HCT116 (cell line): ENCODE measurements around the gene DNPH1. TPM values are rescaled to one million over a fixed set of nuclear protein-coding genes. Genes with fewer than 3 reads are reported as not detected.

Experiments used
- ATAC-seq: fragments of 200-7000 bp; cut with Tn5 transposase; 2 replicates; pipeline ENCODE4 v1.9.1; 2020; ENCODE audit warnings: mild to moderate bottlenecking, moderate library complexity
- BruUV-seq: library from RNA; stranded (reverse); fragments of 400-500 nt; replicated peaks from 2 replicates; lab custom pipeline; 2021; lab: Mats Ljungman, UMichigan
- CTCF ChIA-PET: fragments of 300-600 bp; sonication (Branson Sonifier 250); formaldehyde crosslinking; loops from one replicate; lab custom pipeline; 2021; ENCODE audit warnings: antibody characterized with exemption; lab: Charles Lee
- POLR2A ChIA-PET: fragments of 300-600, 350-600 bp; sonication (Branson Sonifier 250); formaldehyde crosslinking; loops from one replicate; lab custom pipeline; 2021; ENCODE audit warnings: antibody characterized with exemption; lab: Charles Lee
- RAD21 ChIA-PET, 2 experiments: fragments of 300-600 bp; sonication (Branson Sonifier 250); formaldehyde crosslinking; loops; one replicate each; lab custom pipeline; 2023; ENCODE audit warnings: low total read pairs in 2 of 2; ENCODE audit not compliant: uncharacterized antibody in 2 of 2, unreplicated experiment in 2 of 2, low non-redundant PET in 1 of 2; lab: Charles Lee
- DNase-seq: peaks from one replicate; pipeline ENCODE4 v3.0.0-alpha.2; 2010; ENCODE audit warnings: low read depth, low spot score
- H2AFZ ChIP-seq: fragments of 200-600 bp; shearing (Covaris generic), sonication (generic); 2 replicates; pipeline ENCODE4 v1.6.1; 2017; ENCODE audit warnings: low read depth, mixed run types, mixed read lengths, antibody characterized with exemption, low read length; ENCODE audit not compliant: poor library complexity, severe bottlenecking
- H3K27ac ChIP-seq: 2 replicates; pipeline ENCODE4 v1.5.1; 2012; ENCODE audit warnings: low read depth, low read length
- H3K27me3 ChIP-seq: fragments of 200-600 bp; sonication (generic); 2 replicates; pipeline ENCODE4 v1.6.1; 2016; ENCODE audit warnings: mixed run types, low read length, mixed read lengths; ENCODE audit not compliant: insufficient read depth
- H3K36me3 ChIP-seq, 2 experiments: fragments of 200-500 bp in 1 of 2; fragments of 200-600 bp in 1 of 2; sonication (Bioruptor generic) in 1 of 2; sonication (generic) in 1 of 2; 2 replicates each; pipeline versions ENCODE4 v1.5.1 to v1.6.1; 2014 to 2016; ENCODE audit warnings: low read length in 2 of 2, inconsistent platforms in 1 of 2, mixed read lengths in 1 of 2, mixed run types in 1 of 2; ENCODE audit not compliant: insufficient read depth in 2 of 2, control insufficient read depth in 1 of 2
- H3K4me1 ChIP-seq, 2 experiments: fragments of 200-600 bp in 1 of 2; sonication (generic) in 1 of 2; 2 replicates each; pipeline versions ENCODE4 v1.5.1 to v1.6.1; 2012 to 2017; ENCODE audit warnings: low read length in 2 of 2, inconsistent platforms in 1 of 2, mild to moderate bottlenecking in 1 of 2, mixed read lengths in 1 of 2, mixed run types in 1 of 2, moderate library complexity in 1 of 2; ENCODE audit not compliant: insufficient read depth in 2 of 2, control insufficient read depth in 1 of 2
- H3K4me2 ChIP-seq: fragments of 200-600 bp; sonication (generic); 2 replicates; pipeline ENCODE4 v1.6.1; 2017; ENCODE audit warnings: mixed run types, low read length, mixed read lengths
- H3K4me3 ChIP-seq, 2 experiments: fragments of 200-600 bp in 1 of 2; sonication (generic) in 1 of 2; replicated peaks in 1 of 2; 2 replicates each; pipeline ENCODE4 v1.5.1; 2011 to 2016; ENCODE audit warnings: low read length in 2 of 2, control low read depth in 1 of 2, low read depth in 1 of 2, mild to moderate bottlenecking in 1 of 2, mixed read lengths in 1 of 2, mixed run types in 1 of 2
- H3K79me2 ChIP-seq: fragments of 200-600 bp; sonication (generic); 2 replicates; pipeline ENCODE4 v1.6.1; 2017; ENCODE audit warnings: mild to moderate bottlenecking, mixed run types, low read length, moderate library complexity, mixed read lengths; ENCODE audit not compliant: insufficient read depth
- H3K9ac ChIP-seq: fragments of 200-600 bp; sonication (generic); 2 replicates; pipeline ENCODE4 v1.6.1; 2016; ENCODE audit warnings: low read length, mixed read lengths
- H3K9me2 ChIP-seq: fragments of 200-600 bp; sonication (generic), shearing (Covaris generic); 2 replicates; pipeline ENCODE4 v1.6.1; 2017; ENCODE audit warnings: mixed run types, mild to moderate bottlenecking, moderate library complexity; ENCODE audit not compliant: insufficient read depth
- H3K9me3 ChIP-seq, 2 experiments: fragments of 200-500 bp in 1 of 2; fragments of 200-600 bp in 1 of 2; sonication (Bioruptor generic) in 1 of 2; sonication (generic) in 1 of 2; 2 replicates each; pipeline ENCODE4 v1.6.1; 2014 to 2017; ENCODE audit warnings: low read length in 2 of 2, mixed read lengths in 2 of 2, inconsistent platforms in 1 of 2, low read depth in 1 of 2, mild to moderate bottlenecking in 1 of 2, mixed run types in 1 of 2, moderate library complexity in 1 of 2; ENCODE audit not compliant: control insufficient read depth in 1 of 2, insufficient read depth in 1 of 2
- H4K20me1 ChIP-seq: fragments of 200-600 bp; sonication (generic), shearing (Covaris generic); 2 replicates; pipeline ENCODE4 v1.6.1; 2017; ENCODE audit warnings: mixed run types, mild to moderate bottlenecking, moderate library complexity; ENCODE audit not compliant: insufficient read depth
- ELF1 ChIP-seq: IDR thresholded peaks from 2 replicates; pipeline ENCODE4 v1.6.1; 2012; ENCODE audit warnings: low read depth, borderline replicate concordance
- EZH2phosphoT487 ChIP-seq: fragments of 200-600 bp; IDR thresholded peaks from 2 replicates; pipeline ENCODE4 v1.6.1; 2018; ENCODE audit warnings: antibody characterized with exemption, borderline replicate concordance
- FOSL1 ChIP-seq: IDR thresholded peaks from 2 replicates; pipeline ENCODE4 v1.6.1; 2012; ENCODE audit warnings: low read depth
- MAX ChIP-seq: IDR thresholded peaks from 2 replicates; pipeline ENCODE4 v1.6.1; 2012
- REST ChIP-seq: IDR thresholded peaks from 2 replicates; pipeline ENCODE4 v1.6.1; 2012; ENCODE audit warnings: low read depth
- SP1 ChIP-seq: IDR thresholded peaks from 2 replicates; pipeline ENCODE4 v1.6.1; 2012; ENCODE audit warnings: low read depth
- TCF7L2 ChIP-seq: IDR thresholded peaks from 2 replicates; pipeline ENCODE4 v1.7.0; 2011; ENCODE audit warnings: borderline replicate concordance, inconsistent platforms; ENCODE audit not compliant: insufficient read depth, insufficient read length; ENCODE audit errors: extremely low read depth
- YY1 ChIP-seq: IDR thresholded peaks from 2 replicates; pipeline ENCODE4 v1.6.1; 2011; ENCODE audit warnings: low read length, low read depth, moderate library complexity, mild to moderate bottlenecking; ENCODE audit not compliant: insufficient replicate concordance; ENCODE audit errors: extremely low read depth
- ZBTB33 ChIP-seq: IDR thresholded peaks from 2 replicates; pipeline ENCODE4 v1.6.1; 2011; ENCODE audit warnings: mild to moderate bottlenecking, low read length, moderate library complexity; ENCODE audit not compliant: insufficient replicate concordance; ENCODE audit errors: extremely low read depth
- ZFX ChIP-seq: fragments of 450-650 bp; IDR thresholded peaks from 2 replicates; pipeline ENCODE4 v1.6.1; 2017
- intact Hi-C: fragments of 100-400 bp; cut with micrococcal nuclease; formaldehyde crosslinking; loops from 2 replicates; pipeline ENCODE4 v1.10.0; 2022
- total RNA-seq: library from RNA; stranded (reverse); gene quantifications from one replicate; pipeline ENCODE4 v1.2.1, GENCODE V29; 2021; ENCODE audit not compliant: unreplicated experiment
- TF ChIP-seq, protein P1 (sequence below): IDR thresholded peaks from 2 replicates; pipeline ENCODE4 v1.6.1; 2012

Gene DNPH1
- total RNA-seq, 1 experiment from 2014 or later: 117 TPM

GRCh38 chr6:43226192-43226851 is 3.0 kb downstream of the DNPH1 start:
- H3K27me3 ChIP-seq: no peaks in the 10 kb centered on the region
- no peak for TF ChIP-seq YY1
- no peak for TF ChIP-seq MAX
- TF ChIP-seq ELF1: no peak
- TF ChIP-seq ZBTB33: no peak
- TF ChIP-seq, protein P1, sequence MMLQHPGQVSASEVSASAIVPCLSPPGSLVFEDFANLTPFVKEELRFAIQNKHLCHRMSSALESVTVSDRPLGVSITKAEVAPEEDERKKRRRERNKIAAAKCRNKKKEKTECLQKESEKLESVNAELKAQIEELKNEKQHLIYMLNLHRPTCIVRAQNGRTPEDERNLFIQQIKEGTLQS: no peak
- no peak for TF ChIP-seq REST
- TF ChIP-seq FOSL1: no peak
- no peak for TF ChIP-seq TCF7L2
- TF ChIP-seq ZFX: no peak
- TF ChIP-seq SP1: no peak
- no peak for TF ChIP-seq EZH2phosphoT487
- no peaks in the 10 kb centered on the region for H4K20me1 ChIP-seq
- intact Hi-C loops: no loop called here
- no peak overlapping the region for H3K9ac ChIP-seq
- ChIA-PET CTCF (no interaction called here), POLR2A (no interaction called here), RAD21 (interaction anchor here in 1 of 2 experiments (0.6 kb wide), 1 partner anchor 143 kb away, joined by 3 read pairs; the partner anchor contains the start of gene ZNF318)
- DNase-seq: no peak
- H2AFZ ChIP-seq: no peak overlapping the region
- ATAC-seq: no peak
- peaks cover 7 to 10% of the 10 kb centered on the region in 2 experiments; a peak in 2 of 4 replicates for H3K36me3 ChIP-seq
- H3K79me2 ChIP-seq: peaks cover 28% of the 10 kb centered on the region
- no peak overlapping the region for H3K27ac ChIP-seq
- no TSS peak for BruUV-seq
- no peaks in the 10 kb centered on the region for H3K9me2 ChIP-seq
- no peak overlapping the region for H3K4me3 ChIP-seq
- no peak overlapping the region for H3K4me2 ChIP-seq
- H3K9me3 ChIP-seq: no peaks in the 10 kb centered on the region
- peaks cover 4 to 19% of the 10 kb centered on the region in 2 experiments; a peak in 3 of 4 replicates for H3K4me1 ChIP-seq
